ENCODE results near the gene PIRT. TPM values are rescaled to one million over a fixed set of nuclear protein-coding genes. Genes with fewer than 3 reads are reported as not detected.
"Not testable (repeated sequence)": the region's sequence is repeated elsewhere in the genome, so short reads cannot be mapped to it uniquely, and the experiment has no call there.

PIRT gene
- polyA plus RNA-seq, 3 donors = not detected

DNA sequence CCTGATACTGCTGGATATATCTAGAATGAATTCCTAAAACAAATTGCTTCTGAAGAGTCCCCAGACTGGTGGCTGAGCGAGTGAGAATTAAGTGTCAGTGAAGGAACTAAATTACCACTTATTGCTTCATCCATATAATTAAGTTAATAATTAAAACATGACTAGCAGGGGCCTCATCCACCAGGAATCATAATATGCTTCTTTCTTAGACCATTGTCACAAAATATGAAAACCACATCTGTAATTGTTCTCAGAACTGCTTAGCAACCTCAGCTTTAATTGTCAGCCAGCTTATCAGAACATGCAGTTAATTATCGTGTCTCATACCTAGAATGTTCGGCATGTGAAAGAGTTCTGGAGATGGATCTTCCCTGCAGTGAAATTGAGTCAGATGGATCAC, 21.2 kb upstream of the PIRT start:
- H3K27ac Mint-ChIP-seq = no peak overlapping the region
- TF ChIP-seq, protein P1, sequence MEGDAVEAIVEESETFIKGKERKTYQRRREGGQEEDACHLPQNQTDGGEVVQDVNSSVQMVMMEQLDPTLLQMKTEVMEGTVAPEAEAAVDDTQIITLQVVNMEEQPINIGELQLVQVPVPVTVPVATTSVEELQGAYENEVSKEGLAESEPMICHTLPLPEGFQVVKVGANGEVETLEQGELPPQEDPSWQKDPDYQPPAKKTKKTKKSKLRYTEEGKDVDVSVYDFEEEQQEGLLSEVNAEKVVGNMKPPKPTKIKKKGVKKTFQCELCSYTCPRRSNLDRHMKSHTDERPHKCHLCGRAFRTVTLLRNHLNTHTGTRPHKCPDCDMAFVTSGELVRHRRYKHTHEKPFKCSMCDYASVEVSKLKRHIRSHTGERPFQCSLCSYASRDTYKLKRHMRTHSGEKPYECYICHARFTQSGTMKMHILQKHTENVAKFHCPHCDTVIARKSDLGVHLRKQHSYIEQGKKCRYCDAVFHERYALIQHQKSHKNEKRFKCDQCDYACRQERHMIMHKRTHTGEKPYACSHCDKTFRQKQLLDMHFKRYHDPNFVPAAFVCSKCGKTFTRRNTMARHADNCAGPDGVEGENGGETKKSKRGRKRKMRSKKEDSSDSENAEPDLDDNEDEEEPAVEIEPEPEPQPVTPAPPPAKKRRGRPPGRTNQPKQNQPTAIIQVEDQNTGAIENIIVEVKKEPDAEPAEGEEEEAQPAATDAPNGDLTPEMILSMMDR (IDR thresholded peaks at IDR 0.05) = no peak
- no peak overlapping the region for H3K4me2 ChIP-seq (replicated peaks; ENCODE audit: extremely low read depth, low read length, poor library complexity, severe bottlenecking)

DNA sequence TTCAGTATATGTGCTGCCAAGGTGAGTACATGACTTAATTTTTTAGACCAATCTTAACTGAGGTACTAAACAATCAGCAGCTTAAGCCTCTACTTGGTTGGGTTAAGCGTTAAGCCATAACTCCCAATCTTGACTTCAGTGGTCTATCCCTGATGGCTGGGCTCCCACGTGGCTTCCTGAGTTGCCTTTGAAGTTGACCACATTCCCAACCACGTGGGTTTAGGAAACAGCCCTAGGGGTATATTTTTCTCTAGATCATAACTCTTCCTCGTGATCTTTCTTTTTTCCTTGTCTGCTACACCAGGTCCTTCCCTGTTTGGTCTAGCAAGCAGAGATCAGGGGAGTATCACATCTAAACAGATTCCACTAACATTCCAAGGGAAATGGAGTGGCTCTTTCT, 20.1 kb upstream of the PIRT start:
- H4K20me1 ChIP-seq (ENCODE audit: insufficient read depth, low read length) = no peaks in the 10 kb centered on the region
- H3K27ac ChIP-seq (ENCODE audit: low read depth in 1 of 2, low read length in 2 of 2) = no peak overlapping the region
- Mint-ChIP-seq H3K4me3 (no peak overlapping the region), H3K9me3 (peaks cover 0 to 2% (median 0%) of the 10 kb centered on the region in 7 donors), H3K27ac (no peak overlapping the region), H3K4me1 (no peaks in the 10 kb centered on the region), H3K36me3 (no peaks in the 10 kb centered on the region), H3K27me3 (ENCODE audit: low read depth in 3 of 3) (peaks cover 1 to 4% (median 2%) of the 10 kb centered on the region in 3 donors)
- intact Hi-C loops (cut with micrococcal nuclease) = no loop called here
- H3K9me3 ChIP-seq (replicated peaks in 1 of 2; ENCODE audit: control insufficient read depth in 1 of 2, insufficient read depth in 1 of 2, low read length in 2 of 2) = no peaks in the 10 kb centered on the region
- no peak for DNase-seq
- H3K4me3 ChIP-seq (replicated peaks in 1 of 3; ENCODE audit: low read depth in 2 of 3, low read length in 3 of 3) = no peak overlapping the region
- H3K4me1 ChIP-seq (ENCODE audit: control insufficient read depth in 1 of 2, insufficient read depth in 2 of 2, low read length in 2 of 2) = no peaks in the 10 kb centered on the region
- TF ChIP-seq, protein P1 (IDR thresholded peaks at IDR 0.05) = no peak
- H3K79me2 ChIP-seq (ENCODE audit: insufficient read depth, low read length) = no peaks in the 10 kb centered on the region
- H3K27me3 ChIP-seq (ENCODE audit: control insufficient read depth in 2 of 2, insufficient read depth in 2 of 2, low read length in 2 of 2) = no peaks in the 10 kb centered on the region
- no peak overlapping the region for H2AFZ ChIP-seq (ENCODE audit: insufficient read depth, low read depth, low read length, poor library complexity, severe bottlenecking)
- H3K9ac ChIP-seq (ENCODE audit: insufficient read depth, low read length, poor library complexity, severe bottlenecking) = no peak overlapping the region
- H3K36me3 ChIP-seq (replicated peaks in 1 of 2; ENCODE audit: control insufficient read depth in 1 of 2, insufficient read depth in 2 of 2, low read length in 2 of 2) = no peaks in the 10 kb centered on the region
- H3K4me2 ChIP-seq (replicated peaks; ENCODE audit: extremely low read depth, low read length, poor library complexity, severe bottlenecking) = no peak overlapping the region
- WGBS (ENCODE audit: insufficient coverage) = no CpG with 5 or more reads among the region's 4 CpGs

More for the DNA sequence above, 21.2 kb upstream of the PIRT start:
- H3K79me2 ChIP-seq (ENCODE audit: insufficient read depth, low read length) = no peaks in the 10 kb centered on the region
- peaks cover 0 to 4% (median 0%) of the 10 kb centered on the region in 7 donors for H3K9me3 Mint-ChIP-seq
- H3K27me3 ChIP-seq (ENCODE audit: control insufficient read depth in 2 of 2, insufficient read depth in 2 of 2, low read length in 2 of 2) = no peaks in the 10 kb centered on the region
- H3K4me3 Mint-ChIP-seq = no peak overlapping the region
- no peaks in the 10 kb centered on the region for H3K4me1 ChIP-seq (ENCODE audit: control insufficient read depth in 1 of 2, insufficient read depth in 2 of 2, low read length in 2 of 2)
- DNase-seq = no peak
- peaks cover 2 to 4% (median 2%) of the 10 kb centered on the region in 3 donors for H3K27me3 Mint-ChIP-seq (ENCODE audit: low read depth in 3 of 3)
- no peak overlapping the region for H3K27ac ChIP-seq (ENCODE audit: low read depth in 1 of 2, low read length in 2 of 2)
- no peaks in the 10 kb centered on the region for H3K36me3 Mint-ChIP-seq
- no peak overlapping the region for H3K9ac ChIP-seq (ENCODE audit: insufficient read depth, low read length, poor library complexity, severe bottlenecking)
- 100% methylated on average over 2 of the region's 3 CpGs for WGBS (ENCODE audit: insufficient coverage)
- no peak overlapping the region for H2AFZ ChIP-seq (ENCODE audit: insufficient read depth, low read depth, low read length, poor library complexity, severe bottlenecking)
- H3K9me3 ChIP-seq (replicated peaks in 1 of 2; ENCODE audit: control insufficient read depth in 1 of 2, insufficient read depth in 1 of 2, low read length in 2 of 2) = no peaks in the 10 kb centered on the region
- no peak overlapping the region for H3K4me3 ChIP-seq (replicated peaks in 1 of 3; ENCODE audit: low read depth in 2 of 3, low read length in 3 of 3)
- no peaks in the 10 kb centered on the region for H3K4me1 Mint-ChIP-seq
- intact Hi-C loops (cut with micrococcal nuclease) = no loop called here
- H3K36me3 ChIP-seq (replicated peaks in 1 of 2; ENCODE audit: control insufficient read depth in 1 of 2, insufficient read depth in 2 of 2, low read length in 2 of 2) = no peaks in the 10 kb centered on the region
- no peaks in the 10 kb centered on the region for H4K20me1 ChIP-seq (ENCODE audit: insufficient read depth, low read length)

DNA sequence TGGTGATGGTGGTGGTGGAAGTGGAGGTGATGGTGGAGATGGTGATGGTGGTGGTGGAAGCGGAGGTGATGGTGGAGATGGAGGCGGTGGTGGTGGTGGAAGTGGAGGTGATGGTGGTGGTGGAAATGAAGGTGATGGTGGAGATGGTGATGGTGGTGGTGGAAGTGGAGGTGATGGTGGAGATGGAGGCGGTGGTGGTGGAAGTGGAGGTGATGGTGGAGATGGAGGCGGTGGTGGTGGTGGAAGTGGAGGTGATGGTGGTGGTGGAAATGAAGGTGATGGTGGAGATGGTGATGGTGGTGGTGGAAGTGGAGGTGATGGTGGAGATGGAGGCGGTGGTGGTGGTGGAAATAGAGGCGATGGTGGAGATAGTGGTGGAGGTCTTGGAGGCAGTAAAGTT, 8.7 kb upstream of the PIRT start:
- DNase-seq; H3K27me3 ChIP-seq (ENCODE audit: control insufficient read depth in 2 of 2, insufficient read depth in 2 of 2, low read length in 2 of 2); H3K79me2 ChIP-seq (ENCODE audit: insufficient read depth, low read length); H3K9me3 Mint-ChIP-seq; H3K27me3 Mint-ChIP-seq (ENCODE audit: low read depth in 3 of 3); H3K9ac ChIP-seq (ENCODE audit: insufficient read depth, low read length, poor library complexity, severe bottlenecking); H3K9me3 ChIP-seq (replicated peaks in 1 of 2; ENCODE audit: control insufficient read depth in 1 of 2, insufficient read depth in 1 of 2, low read length in 2 of 2); H3K36me3 ChIP-seq (replicated peaks in 1 of 2; ENCODE audit: control insufficient read depth in 1 of 2, insufficient read depth in 2 of 2, low read length in 2 of 2); H3K4me3 ChIP-seq (replicated peaks in 1 of 3; ENCODE audit: low read depth in 2 of 3, low read length in 3 of 3); H3K4me1 Mint-ChIP-seq; H3K27ac ChIP-seq (ENCODE audit: low read depth in 1 of 2, low read length in 2 of 2); H4K20me1 ChIP-seq (ENCODE audit: insufficient read depth, low read length); H3K36me3 Mint-ChIP-seq; H3K4me1 ChIP-seq (ENCODE audit: control insufficient read depth in 1 of 2, insufficient read depth in 2 of 2, low read length in 2 of 2); H3K4me3 Mint-ChIP-seq; H3K4me2 ChIP-seq (replicated peaks; ENCODE audit: extremely low read depth, low read length, poor library complexity, severe bottlenecking); H3K27ac Mint-ChIP-seq; H2AFZ ChIP-seq (ENCODE audit: insufficient read depth, low read depth, low read length, poor library complexity, severe bottlenecking): not testable (repeated sequence)
- 84% methylated on average over 6 of the region's 6 CpGs for WGBS (ENCODE audit: insufficient coverage)
- intact Hi-C loops (cut with micrococcal nuclease) = loop anchor here (5.0 to 10.0 kb wide), 3 partner anchors 112 to 202 kb away; partner anchors contain the start of gene TMEM220 (in 1 of the 2)

Measured in CD14-positive monocyte (primary cell).